A549 (cell line): ENCODE results near the gene CEP63. TPM values are rescaled to one million over a fixed set of nuclear protein-coding genes. Genes with fewer than 3 reads are reported as not detected.

ENCODE experiments used
- ATAC-seq, 2 experiments: fragments of 200-7000 bp in 1 of 2; fragments of >200 bp in 1 of 2; cut with Nextera tagmentation in 1 of 2; cut with Tn5 transposase in 1 of 2; 3 replicates each; pipeline versions ENCODE4 v1.8.0 to v1.9.1; 2018 to 2020; ENCODE audit warnings: mild to moderate bottlenecking in 1 of 2, moderate library complexity in 1 of 2
- CTCF ChIA-PET: fragments of 300-600 bp; sonication (Branson Sonifier 250); formaldehyde crosslinking; extraction: SDS; loops from one replicate; lab custom pipeline; 2021; ENCODE audit warnings: antibody characterized with exemption, inconsistent platforms; lab: Yijun Ruan, JAX
- POLR2A ChIA-PET: fragments of 350-600 bp; formaldehyde crosslinking; extraction: SDS; loops from one replicate; lab custom pipeline; 2021; ENCODE audit warnings: antibody characterized with exemption, inconsistent platforms; lab: Yijun Ruan, JAX
- DNase-seq, 2 experiments: peaks; one replicate each; pipeline versions ENCODE4 v3.0.0 to v3.0.0-alpha.2; 2011 to 2016; ENCODE audit warnings: low read depth in 1 of 2, low spot score in 1 of 2
- FAIRE-seq: peaks from 2 replicates; lab custom pipeline; 2011; peaks lifted over from hg19 to GRCh38; lab: Jason Lieb, UNC
- H3K27ac ChIP-seq, 2 experiments: fragments of >200 bp; sonication (Bioruptor Twin); formaldehyde crosslinking; 3 replicates each; pipeline ENCODE4 v1.5.1; 2016 to 2017
- H3K4me1 ChIP-seq: fragments of >200 bp; sonication (Bioruptor Twin); formaldehyde crosslinking; 3 replicates; pipeline ENCODE4 v1.6.1; 2016
- H3K4me2 ChIP-seq: fragments of >200 bp; sonication (Bioruptor Twin); formaldehyde crosslinking; 3 replicates; pipeline ENCODE4 v1.6.1; 2016
- H3K4me3 ChIP-seq: fragments of >200 bp; sonication (Bioruptor Twin); formaldehyde crosslinking; 3 replicates; pipeline ENCODE4 v1.5.1; 2016
- H3K9me3 ChIP-seq: fragments of >200 bp; sonication (Bioruptor Twin); formaldehyde crosslinking; 3 replicates; pipeline ENCODE4 v1.6.1; 2016
- ATOH8 ChIP-seq: fragments of 250-450 bp; sonication (Bioruptor Pico); IDR thresholded peaks from 2 replicates; pipeline ENCODE4 v1.5.0; 2020; ENCODE audit warnings: low read depth, mild to moderate bottlenecking, moderate library complexity
- CEBPB ChIP-seq, 2 experiments: fragments of >200 bp in 1 of 2; sonication (Bioruptor Twin) in 1 of 2; formaldehyde crosslinking in 1 of 2; IDR thresholded peaks; 2 replicates each; pipeline ENCODE4 v1.6.1; 2012 to 2016
- CHD2 ChIP-seq: fragments of 150-350 bp; IDR thresholded peaks from 2 replicates; pipeline ENCODE4 v1.6.1; 2014; ENCODE audit warnings: low read length; ENCODE audit not compliant: partially characterized antibody
- CTCF ChIP-seq: fragments of >200 bp; sonication (Bioruptor Twin); formaldehyde crosslinking; IDR thresholded peaks from 3 replicates; pipeline ENCODE4 v1.5.1; 2016
- E2F6 ChIP-seq: IDR thresholded peaks from 2 replicates; pipeline ENCODE4 v1.6.1; 2012; ENCODE audit warnings: low read depth, borderline replicate concordance
- EHF ChIP-seq: fragments of 250-450 bp; sonication (Bioruptor Pico); IDR thresholded peaks from 2 replicates; pipeline ENCODE4 v1.5.0; 2020; ENCODE audit warnings: mild to moderate bottlenecking
- ESRRA ChIP-seq: fragments of 150-350 bp; IDR thresholded peaks from 2 replicates; pipeline ENCODE4 v1.6.1; 2014; ENCODE audit warnings: mild to moderate bottlenecking, low read length, borderline replicate concordance
- FOSB ChIP-seq: fragments of 250-450 bp; sonication (Bioruptor Pico); IDR thresholded peaks from 2 replicates; pipeline ENCODE4 v1.5.0; 2020; ENCODE audit warnings: mild to moderate bottlenecking, moderate library complexity
- FOSL2 ChIP-seq, 2 experiments: fragments of 450-650 bp in 1 of 2; fragments of >200 bp in 1 of 2; sonication (Bioruptor Twin) in 1 of 2; formaldehyde crosslinking; IDR thresholded peaks; 2 replicates each; pipeline versions ENCODE4 v1.5.0 to v1.6.1; 2016 to 2020; ENCODE audit warnings: mild to moderate bottlenecking in 1 of 2, moderate library complexity in 1 of 2
- HDAC2 ChIP-seq: fragments of 200-600 bp; sonication (generic); IDR thresholded peaks from 2 replicates; pipeline ENCODE4 v1.6.1; 2016
- HOXB13 ChIP-seq: fragments of 250-450 bp; sonication (Bioruptor Pico); IDR thresholded peaks from 2 replicates; pipeline ENCODE4 v1.5.0; 2020; ENCODE audit warnings: low read depth, mild to moderate bottlenecking, moderate library complexity
- JUN ChIP-seq, 2 experiments: fragments of >200 bp; sonication (Bioruptor Twin); formaldehyde crosslinking; IDR thresholded peaks; 2 replicates in 1 of 2; 3 replicates in 1 of 2; pipeline ENCODE4 v1.6.1; 2016 to 2017
- JUNB ChIP-seq: fragments of >200 bp; sonication (Bioruptor Twin); formaldehyde crosslinking; IDR thresholded peaks from 2 replicates; pipeline ENCODE4 v1.6.1; 2016
- MAZ ChIP-seq: fragments of 150-350 bp; IDR thresholded peaks from 2 replicates; pipeline ENCODE4 v1.6.1; 2014; ENCODE audit warnings: antibody characterized with exemption, low read depth, low read length, borderline replicate concordance
- MYC ChIP-seq: IDR thresholded peaks from 2 replicates; pipeline ENCODE4 v1.6.1; 2012; ENCODE audit warnings: mild to moderate bottlenecking, inconsistent platforms, low read length, improper control_type of control experiment, borderline replicate concordance
- PHF8 ChIP-seq: fragments of 200-600 bp; sonication (generic); IDR thresholded peaks from 2 replicates; pipeline ENCODE4 v1.6.1; 2016; ENCODE audit warnings: low read depth, mild to moderate bottlenecking, antibody characterized with exemption, moderate library complexity, borderline replicate concordance
- RARB ChIP-seq: fragments of 250-450 bp; sonication (Bioruptor Pico); IDR thresholded peaks from 2 replicates; pipeline ENCODE4 v1.8.0; 2021; ENCODE audit warnings: mild to moderate bottlenecking, moderate library complexity
- RCOR1 ChIP-seq: fragments of 150-350 bp; IDR thresholded peaks from 2 replicates; pipeline ENCODE4 v1.6.1; 2014; ENCODE audit warnings: antibody characterized with exemption, low read length, low read depth
- SMC3 ChIP-seq: fragments of >200 bp; sonication (Bioruptor Twin); formaldehyde crosslinking; IDR thresholded peaks from 3 replicates; pipeline ENCODE4 v1.6.1; 2018; ENCODE audit warnings: inconsistent platforms
- SREBF2 ChIP-seq: fragments of 450-650 bp; IDR thresholded peaks from 2 replicates; pipeline ENCODE4 v1.6.1; 2014; ENCODE audit warnings: mild to moderate bottlenecking, moderate library complexity
- TP53 ChIP-seq: fragments of 250-450 bp; sonication (Bioruptor Pico); IDR thresholded peaks from 2 replicates; pipeline ENCODE4 v1.5.0; 2021; ENCODE audit warnings: mild to moderate bottlenecking, moderate library complexity
- USF2 ChIP-seq: fragments of 450-650 bp; IDR thresholded peaks from 2 replicates; pipeline ENCODE4 v1.6.1; 2014; ENCODE audit warnings: antibody characterized with exemption
- ZNF302 ChIP-seq: fragments of 250-450 bp; sonication (Bioruptor Pico); IDR thresholded peaks from 2 replicates; pipeline ENCODE4 v1.9.0; 2021; ENCODE audit warnings: inconsistent platforms, mild to moderate bottlenecking, moderate library complexity
- WGBS: methylation state at CpG from one replicate; pipeline ENCODE4 v1.1.6; 2017; ENCODE audit errors: missing lambda C conversion rate; 5-methylcytosine and 5-hydroxymethylcytosine counted together
- polyA plus RNA-seq, 4 experiments: library from polyadenylated mRNA; depleted of rRNA in 3 of 4; stranded (reverse); fragments of >200 nt; fragmentation: RNase III in 1 of 4; extraction: RNeasy Plus Mini Kit Qiagen cat#74134 plus additional on column Dnase treatment in 1 of 4; gene quantifications; 2 replicates in 3 of 4; 3 replicates in 1 of 4; pipeline ENCODE4 v1.2.3, GENCODE V29; 2011 to 2017

The CEP63 gene
- polyA plus RNA-seq, 2 of the 4 experiments (the other 2 are of a cell fraction) = 17.4 to 24.0 TPM

- POLR2A ChIA-PET = no interaction called here
- peak overlapping the region; percentile 55 for H3K4me2 ChIP-seq
- no peak for FAIRE-seq
These were observed 31.9 kb downstream of the CEP63 start for GRCh38 chr3:134517791-134518190.

DNA sequence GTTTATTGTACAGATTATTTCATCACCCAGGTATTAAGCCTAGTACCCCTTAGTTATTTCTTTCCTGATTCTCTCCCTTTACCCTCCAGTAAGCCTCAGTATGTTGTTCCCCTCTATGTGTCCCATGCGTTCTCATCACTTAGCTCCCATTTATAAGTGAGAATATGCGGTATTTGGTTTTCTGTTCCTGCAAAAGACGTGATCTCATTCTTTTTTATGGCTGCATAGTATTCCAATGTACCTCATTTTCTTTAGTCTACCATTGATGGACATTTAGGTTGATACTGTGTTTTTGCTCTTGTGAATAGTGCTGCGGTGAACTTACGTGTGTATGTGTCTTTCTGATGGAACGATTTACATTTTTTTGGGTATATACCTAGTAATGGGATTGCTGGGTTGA is 36.7 kb downstream of the CEP63 start:
- TF ChIP-seq FOSB (no peak), JUNB (no peak)
- ATAC-seq = no peak
- Histone ChIP-seq H3K4me1 (peaks cover 4% of the 10 kb centered on the region; the same call in 1 of the 3 replicates), H3K9me3 (peaks cover 19% of the 10 kb centered on the region; the same call in 2 of the 3 replicates), H3K27ac (no peak overlapping the region), H3K4me2 (no peak overlapping the region), H3K4me3 (no peak overlapping the region)
- ChIA-PET CTCF (no interaction called here), POLR2A (no interaction called here)
- WGBS = 91% methylated on average over 6 of the region's 6 CpGs
- FAIRE-seq = no peak
- DNase-seq = no peak

More at GRCh38 chr3:134517791-134518190, 31.9 kb downstream of the CEP63 start:
- DNase-seq = no peak
- H3K4me3 ChIP-seq = no peak overlapping the region
- CTCF ChIA-PET = no interaction called here
- H3K9me3 ChIP-seq = peaks cover 8% of the 10 kb centered on the region; the same call in 2 of the 3 replicates
- no peak for ATAC-seq
- TF ChIP-seq SMC3 = no peak
- TF ChIP-seq TP53 (CRISPR knock-in tag) = no peak
- no peak for TF ChIP-seq HDAC2
- no peak for TF ChIP-seq RARB (CRISPR knock-in tag)
- no peak for TF ChIP-seq ESRRA
- no peak for TF ChIP-seq CHD2
- TF ChIP-seq FOSL2 (IDR thresholded peaks at IDR 0.05) = no peak
- no peak for TF ChIP-seq FOSL2 (CRISPR knock-in tag; IDR thresholded peaks at IDR 0.05)
- TF ChIP-seq CEBPB (IDR thresholded peaks at IDR 0.05) = no peak
- no peak for TF ChIP-seq JUNB
- no peak for TF ChIP-seq JUN (IDR thresholded peaks at IDR 0.05)
- TF ChIP-seq MYC = no peak
- TF ChIP-seq ATOH8 = no peak
- no peak for TF ChIP-seq ZNF302 (CRISPR knock-in tag)
- TF ChIP-seq PHF8 = no peak
- TF ChIP-seq USF2 = no peak
- peaks cover 6% of the 10 kb centered on the region; the same call in 1 of the 3 replicates for H3K4me1 ChIP-seq
- H3K27ac ChIP-seq = no peak overlapping the region

DNA sequence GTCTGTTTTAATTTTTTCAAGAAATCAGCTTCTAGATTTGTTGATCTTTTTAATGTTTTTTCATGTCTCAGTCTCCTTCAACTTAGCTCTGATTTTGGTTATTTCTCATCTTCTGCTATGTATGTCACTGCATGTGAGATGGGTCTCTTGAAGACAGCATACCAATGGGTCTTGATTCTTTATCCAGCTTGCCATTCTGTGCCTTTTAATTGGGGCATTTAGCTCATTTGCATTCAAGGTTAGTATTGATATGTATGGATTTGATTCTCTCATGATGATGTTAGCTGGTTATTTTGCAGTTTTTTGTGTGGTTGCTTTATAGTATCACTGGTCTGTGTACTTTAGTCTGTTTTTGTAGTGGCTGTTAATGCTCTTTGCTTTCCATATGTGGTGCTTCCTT is 39.4 kb downstream of the CEP63 start:
- no peak overlapping the region for H3K4me2 ChIP-seq
- no peak for TF ChIP-seq MAZ
- no peak for TF ChIP-seq RCOR1
- no peak for TF ChIP-seq EHF (CRISPR knock-in tag)
- no peak for TF ChIP-seq SREBF2
- no peak for TF ChIP-seq ATOH8
- ChIA-PET CTCF (no interaction called here), POLR2A (no interaction called here)
- H3K4me3 ChIP-seq = no peak overlapping the region
- DNase-seq = no peak
- H3K27ac ChIP-seq = no peak overlapping the region
- no peaks in the 10 kb centered on the region for H3K4me1 ChIP-seq
- peaks cover 17% of the 10 kb centered on the region; the same call in 2 of the 3 replicates for H3K9me3 ChIP-seq
- FAIRE-seq = no peak
- no peak for ATAC-seq

- no peaks in the 10 kb centered on the region for H3K4me1 ChIP-seq
- FAIRE-seq = no peak
- DNase-seq = no peak
- no peak for ATAC-seq
- WGBS = 86% methylated on average over 1 of the region's 1 CpG
- ChIA-PET CTCF (no interaction called here), POLR2A (no interaction called here)
- no peak overlapping the region for H3K4me2 ChIP-seq
- TF ChIP-seq HOXB13 (CRISPR knock-in tag) = no peak
- no peak for TF ChIP-seq CTCF
- TF ChIP-seq E2F6 = no peak
- H3K27ac ChIP-seq = no peak overlapping the region
- H3K4me3 ChIP-seq = no peak overlapping the region
- H3K9me3 ChIP-seq = peaks cover 17% of the 10 kb centered on the region; the same call in 2 of the 3 replicates
These were observed 40.5 kb downstream of the CEP63 start for GRCh38 chr3:134526319-134526718.
